ENCODE measurements around the gene ACTL8.
A peak's percentile ranks its signal among the peaks of the same experiment; 100 is the strongest.

The ACTL8 gene

DNA sequence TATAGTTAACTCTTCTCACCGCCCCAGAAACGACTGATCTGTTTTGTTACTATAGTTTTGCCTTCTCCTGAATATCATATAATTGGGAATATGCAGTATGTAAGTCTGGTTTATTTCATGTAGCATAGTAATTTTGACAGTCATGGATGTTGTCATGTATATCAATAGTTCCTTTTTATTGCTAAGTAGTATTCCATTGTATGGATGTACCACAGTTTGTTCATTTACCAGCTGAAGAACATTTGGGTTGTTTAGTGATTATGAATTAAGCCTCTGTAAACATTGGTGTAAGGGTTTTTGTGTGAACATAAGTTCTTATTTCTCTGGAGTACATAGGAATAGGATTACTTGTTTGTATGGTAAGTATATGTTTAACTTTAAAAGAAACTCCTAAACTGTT, 55.5 kb downstream of the ACTL8 start:
- DNase-seq: no peak

DNA sequence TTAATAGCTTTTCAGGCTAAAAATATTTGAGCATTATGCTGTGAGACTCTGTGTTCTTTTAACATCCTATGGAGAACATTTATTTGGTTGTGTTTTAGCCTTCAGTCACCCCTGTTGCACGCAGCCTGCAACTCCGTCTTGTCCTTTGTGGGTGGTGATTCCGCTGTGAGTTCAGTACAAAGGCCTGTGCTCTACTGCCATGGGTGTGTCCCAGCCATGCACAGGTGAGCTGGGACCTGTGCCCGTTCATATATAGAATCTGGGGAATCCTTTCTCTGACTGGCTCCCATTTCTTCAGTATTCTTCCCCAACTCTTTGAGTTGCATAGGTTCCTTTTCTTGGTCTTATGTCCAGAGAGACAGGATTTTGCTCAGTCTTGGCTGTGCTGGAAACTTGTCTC, 61.4 kb downstream of the ACTL8 start:
- DNase-seq: no peak

DNA sequence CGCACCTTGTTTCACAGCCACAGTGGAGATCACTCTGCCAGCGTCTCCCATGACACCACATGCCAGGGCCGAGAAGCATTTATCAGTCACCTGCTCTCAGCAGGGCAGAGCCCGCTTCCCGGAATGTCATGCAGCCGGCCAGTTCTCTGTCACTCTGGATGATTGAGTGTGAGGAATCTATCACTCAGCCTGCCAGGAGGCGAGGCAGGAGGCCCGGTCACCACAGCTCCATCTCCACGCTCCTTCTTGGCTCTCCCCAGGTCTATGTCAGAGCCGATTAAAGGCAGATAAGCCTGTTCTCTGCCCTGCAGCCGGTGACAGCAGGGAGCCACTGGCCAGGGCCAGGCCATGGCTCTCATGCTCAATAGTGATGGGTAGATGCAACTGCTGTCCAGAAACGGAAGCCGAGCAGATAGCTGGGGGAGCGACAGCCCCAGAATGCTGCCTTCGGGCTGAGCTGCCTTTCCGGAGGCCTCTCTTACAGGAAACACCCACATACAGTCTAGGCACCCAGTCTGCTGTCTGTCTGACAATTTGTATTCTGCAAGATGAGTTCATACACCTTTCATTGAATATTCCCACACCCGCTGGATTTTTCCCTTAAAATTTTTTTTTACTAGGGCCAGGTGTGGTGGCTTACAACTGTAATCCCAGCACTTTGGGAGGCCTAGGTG, 64.1 kb downstream of the ACTL8 start:
- peak; percentile 87 to 89 for DNase-seq

DNA sequence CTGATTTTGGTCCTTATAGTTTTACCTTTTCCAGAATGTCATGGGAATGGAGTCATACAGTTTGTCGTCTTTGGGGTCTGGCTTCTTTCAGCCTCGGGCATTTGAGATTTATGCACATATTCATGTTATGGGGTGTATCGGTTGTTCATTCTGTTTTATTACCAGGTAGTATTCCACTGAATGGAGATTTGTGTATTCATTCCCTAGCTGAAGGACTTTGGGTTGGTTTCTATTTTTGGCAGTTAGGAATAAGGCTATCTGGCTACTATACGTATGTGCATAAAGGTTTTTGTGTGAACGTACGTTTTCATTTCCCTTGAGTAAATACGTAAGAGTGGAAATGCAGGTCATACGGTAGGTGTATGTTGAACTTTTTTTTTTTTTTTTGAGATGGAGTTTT, 65.1 kb downstream of the ACTL8 start:
- no peak for DNase-seq

DNA sequence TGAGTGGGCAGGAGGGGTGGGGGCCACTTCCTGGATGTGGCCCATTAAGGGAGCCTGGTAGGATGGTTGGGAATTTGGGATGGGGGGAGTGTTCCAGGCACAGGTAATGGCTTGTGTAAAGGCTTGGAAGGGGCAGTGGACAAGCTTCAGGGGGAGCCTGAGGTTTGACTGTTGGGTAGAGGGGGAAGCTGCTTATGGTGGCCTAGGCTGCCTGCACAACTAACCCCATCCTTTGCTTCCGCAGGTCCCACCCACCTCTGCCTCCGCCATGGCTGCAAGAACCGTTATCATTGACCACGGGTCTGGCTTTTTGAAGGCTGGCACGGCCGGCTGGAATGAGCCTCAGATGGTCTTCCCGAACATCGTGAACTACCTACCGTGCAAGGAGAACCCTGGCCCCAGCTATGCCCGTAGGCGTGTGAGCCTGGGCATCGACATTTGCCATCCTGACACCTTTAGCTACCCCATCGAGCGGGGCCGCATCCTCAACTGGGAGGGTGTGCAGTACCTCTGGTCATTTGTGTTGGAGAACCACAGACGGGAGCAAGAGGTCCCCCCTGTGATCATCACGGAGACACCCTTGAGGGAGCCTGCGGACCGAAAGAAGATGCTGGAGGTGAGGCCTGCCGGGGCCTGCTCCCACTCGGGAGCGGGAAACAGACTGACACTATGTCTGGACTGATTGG, 67.8 kb downstream of the ACTL8 start:
- DNase-seq: no peak

DNA sequence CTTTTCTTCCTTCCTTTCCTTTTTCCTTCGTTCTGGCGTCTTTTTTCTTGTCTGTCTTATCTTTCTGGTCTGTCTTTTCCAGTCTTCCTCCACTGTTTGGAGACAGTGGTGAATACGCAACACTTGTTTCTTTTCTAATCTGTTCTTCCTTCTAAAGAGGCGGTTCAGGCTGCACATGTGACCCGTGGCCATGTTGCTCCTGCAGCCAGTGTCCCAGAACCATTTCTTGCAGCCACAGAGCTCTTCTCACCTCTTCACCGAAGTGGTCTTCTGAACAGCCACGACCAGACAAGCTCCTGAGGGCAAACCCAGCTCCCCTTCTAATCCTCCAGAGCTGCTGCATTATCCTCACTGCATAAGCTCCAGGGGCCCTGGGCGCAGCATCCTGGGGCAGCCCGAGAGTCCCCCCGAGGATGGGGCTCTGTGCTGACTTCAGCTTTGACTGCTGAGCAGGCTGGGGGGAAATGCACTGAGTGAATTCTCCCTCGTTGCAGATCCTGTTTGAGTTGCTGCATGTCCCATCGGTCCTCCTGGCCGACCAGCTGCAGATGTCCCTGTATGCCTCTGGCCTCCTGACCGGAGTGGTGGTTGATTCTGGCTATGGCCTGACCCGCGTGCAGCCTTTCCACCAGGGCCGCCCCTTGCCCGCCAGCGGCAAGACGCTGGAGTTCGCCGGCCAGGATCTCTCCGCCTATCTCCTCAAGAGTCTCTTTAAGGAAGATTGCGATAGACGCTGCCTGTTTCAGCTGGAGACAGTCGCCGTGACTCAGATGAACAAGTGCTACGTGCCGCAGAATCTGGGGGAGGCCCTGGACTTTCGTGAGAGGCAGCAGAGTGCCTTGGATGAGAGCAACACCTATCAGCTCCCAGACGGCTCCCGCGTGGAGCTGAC, 70.4 kb downstream of the ACTL8 start:
- DNase-seq: no peak

DNA sequence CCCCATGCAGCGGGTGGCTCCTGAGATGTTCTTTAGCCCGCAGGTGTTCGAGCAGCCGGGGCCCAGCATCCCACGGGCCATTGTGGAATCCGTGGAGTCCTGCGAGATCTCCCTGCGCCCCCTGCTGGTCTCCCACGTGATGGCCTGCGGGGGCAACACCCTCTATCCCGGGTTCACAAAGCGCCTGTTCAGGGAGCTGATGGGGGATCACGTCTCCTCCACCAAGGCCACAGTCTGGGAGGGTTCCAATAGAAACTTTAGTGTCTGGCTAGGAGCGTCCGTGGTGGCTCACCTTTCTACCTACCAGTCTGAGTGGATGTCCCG, 71.0 kb downstream of the ACTL8 start:
- peak in 1 of 2 experiments; percentile 24 for DNase-seq

DNA sequence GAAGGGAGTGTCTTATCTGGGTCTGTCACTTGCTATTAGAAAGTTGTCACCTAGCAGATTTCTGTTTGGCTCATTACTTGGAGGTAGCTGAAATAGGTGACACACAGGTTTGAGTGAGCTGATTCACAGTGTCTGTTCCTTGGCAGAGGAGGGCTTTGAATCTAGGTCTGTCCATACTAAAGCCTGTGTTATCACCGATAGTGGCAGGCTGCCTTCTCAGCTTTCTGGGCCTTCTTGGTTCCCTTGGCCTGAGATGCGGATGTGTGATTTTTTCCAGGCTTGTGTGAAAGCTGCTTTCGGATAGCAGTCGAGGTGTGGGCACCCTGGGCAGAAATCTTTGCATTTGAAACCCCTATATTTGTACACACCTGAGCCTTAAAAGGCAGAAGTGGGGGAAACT, 73.9 kb downstream of the ACTL8 start:
- no peak for DNase-seq

DNA sequence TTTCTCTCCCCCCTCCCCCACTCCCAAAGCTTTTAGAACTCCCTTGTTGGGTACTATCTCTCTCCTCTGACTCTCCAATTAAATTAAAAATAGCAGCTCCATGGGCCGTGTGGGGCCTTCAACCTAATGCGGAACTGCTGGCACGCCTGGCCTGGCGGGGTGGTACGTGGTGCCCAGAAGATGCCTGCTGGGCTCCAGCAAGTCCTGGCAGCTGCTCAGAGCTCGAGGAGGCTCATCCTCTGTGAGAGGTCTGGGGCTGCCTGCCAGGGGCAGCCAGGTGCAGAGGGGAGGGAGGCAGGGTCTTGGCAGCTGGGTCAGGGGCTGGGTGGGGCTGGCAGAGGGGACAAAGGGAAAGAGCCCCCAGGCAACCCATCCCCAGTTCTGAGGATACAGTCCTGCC, 74.4 kb downstream of the ACTL8 start:
- no peak for DNase-seq

DNA sequence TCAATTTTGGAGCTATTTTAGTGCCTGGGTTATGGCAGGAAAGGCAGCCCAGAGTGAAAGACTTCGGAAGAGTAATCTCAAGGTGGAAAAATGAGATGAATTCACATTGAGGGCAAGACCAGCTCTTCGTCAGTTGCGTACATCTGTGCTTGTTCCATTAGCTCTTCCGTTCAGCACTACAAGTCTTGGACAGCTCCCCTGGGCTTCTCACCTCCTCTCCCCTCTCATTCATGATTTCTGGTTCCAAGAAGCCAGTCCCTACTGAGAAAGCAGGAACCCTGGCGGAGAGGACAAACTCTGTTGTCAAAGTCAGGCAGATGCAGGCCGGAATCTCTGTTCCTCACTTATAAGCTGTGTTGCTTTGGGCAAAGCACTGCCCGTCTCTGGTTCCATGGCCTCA, 76.5 kb downstream of the ACTL8 start:
- peak; percentile 39 to 42 for DNase-seq

DNA sequence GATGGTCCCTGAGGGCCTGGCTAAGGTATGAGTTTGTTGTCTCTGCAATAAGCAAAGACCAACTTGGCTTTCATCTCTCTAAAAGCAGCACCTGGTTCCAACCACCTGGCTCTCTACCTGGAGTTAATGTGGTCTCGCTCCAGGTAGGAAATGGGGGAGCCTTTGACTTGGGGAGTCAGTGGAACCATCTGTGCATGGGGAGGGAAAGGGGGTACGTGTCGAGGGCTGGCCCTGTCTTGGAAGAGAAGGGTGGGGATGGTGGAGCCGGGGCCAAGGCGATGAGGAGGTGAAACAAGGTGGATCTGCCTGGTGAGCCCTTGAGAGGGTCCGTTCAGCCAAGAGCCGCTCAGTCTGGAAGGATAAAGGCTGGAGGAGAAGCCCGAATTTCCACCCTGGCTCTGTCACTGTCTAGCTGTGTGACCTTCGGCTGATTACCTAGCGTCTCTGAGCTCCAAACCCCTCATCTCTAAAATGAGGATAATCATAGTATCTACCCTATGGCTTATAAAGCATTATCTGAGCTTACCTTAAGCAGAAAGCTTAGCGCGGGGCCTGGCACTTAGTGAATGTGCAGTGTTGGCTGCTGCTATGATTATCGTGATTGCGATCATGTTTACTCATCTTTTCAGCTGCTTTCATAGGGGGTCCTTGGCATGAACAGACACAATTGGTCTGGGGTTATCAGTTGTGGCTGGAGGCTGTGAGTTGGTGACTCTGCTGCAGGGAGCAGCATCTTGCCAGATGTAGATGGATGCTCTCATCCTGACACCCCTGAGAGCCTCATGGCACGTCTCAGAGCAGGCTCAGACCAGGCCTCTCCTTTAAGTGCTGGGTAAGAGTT, 78.7 kb downstream of the ACTL8 start:
- DNase-seq: no peak

DNA sequence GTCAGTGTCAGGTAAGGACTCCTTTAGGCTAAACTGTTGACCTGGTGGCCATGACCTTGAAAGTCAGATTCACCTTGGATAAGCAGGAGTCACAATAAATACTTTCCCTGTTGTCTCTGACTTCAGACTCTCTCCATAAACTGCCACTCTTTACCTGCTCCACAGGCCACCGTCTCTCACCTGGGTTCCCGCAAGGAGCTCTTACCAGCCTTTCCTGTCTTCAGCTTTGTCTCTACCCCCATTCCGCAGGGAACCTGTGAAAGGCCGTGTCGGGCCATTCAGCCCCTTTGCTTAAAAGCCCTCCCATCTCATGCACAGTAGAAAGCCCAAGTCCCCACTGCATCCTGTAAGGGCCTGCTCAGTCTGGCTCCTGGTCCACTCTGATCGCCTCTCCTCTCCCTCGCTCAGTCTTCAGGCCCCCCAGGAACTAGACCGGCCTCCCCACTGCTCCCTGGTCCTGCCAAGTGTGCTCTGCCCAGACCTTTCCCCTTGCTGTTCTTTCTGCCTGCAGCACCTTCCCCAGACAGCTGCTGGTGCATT, 79.5 kb downstream of the ACTL8 start:
- DNase-seq: no peak

DNA sequence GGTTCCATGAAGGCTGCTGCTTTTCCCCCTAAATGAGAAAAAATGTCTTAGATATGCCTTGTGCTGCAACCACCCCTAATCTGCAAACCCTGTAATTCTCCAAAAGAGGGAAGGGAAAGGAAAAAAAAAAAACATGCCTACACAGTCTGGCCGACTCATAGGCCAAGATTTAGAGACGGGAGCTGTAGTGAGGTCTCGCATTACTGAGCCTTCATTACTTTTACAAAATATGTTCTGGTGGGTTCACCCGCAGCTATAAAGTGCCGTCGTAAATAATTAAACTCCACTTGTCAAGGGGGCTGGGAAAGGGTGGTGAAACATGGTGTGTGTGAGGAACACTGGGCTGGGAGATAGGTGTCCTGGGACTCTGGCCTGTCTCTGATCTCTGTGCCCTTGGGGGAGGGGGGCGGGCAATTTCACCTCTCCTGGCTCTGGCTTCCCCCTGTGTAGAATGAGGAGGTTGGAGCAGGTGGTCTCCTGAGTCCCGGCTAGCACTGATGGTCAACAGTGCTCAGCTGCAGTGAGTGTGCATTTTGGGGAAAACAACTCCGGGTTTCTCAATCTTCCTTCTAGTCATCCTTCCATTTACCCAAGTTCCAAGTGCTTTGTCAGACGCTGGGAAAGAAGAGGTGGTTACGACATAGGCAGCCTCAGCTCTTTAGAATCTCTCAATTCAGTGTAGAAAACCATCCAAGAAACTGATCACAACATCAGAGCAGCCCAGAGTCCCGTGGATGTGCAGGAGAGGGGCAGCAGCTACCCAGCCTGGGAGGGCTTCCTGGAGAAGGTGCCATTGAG, 82.3 kb downstream of the ACTL8 start:
- no peak for DNase-seq

DNA sequence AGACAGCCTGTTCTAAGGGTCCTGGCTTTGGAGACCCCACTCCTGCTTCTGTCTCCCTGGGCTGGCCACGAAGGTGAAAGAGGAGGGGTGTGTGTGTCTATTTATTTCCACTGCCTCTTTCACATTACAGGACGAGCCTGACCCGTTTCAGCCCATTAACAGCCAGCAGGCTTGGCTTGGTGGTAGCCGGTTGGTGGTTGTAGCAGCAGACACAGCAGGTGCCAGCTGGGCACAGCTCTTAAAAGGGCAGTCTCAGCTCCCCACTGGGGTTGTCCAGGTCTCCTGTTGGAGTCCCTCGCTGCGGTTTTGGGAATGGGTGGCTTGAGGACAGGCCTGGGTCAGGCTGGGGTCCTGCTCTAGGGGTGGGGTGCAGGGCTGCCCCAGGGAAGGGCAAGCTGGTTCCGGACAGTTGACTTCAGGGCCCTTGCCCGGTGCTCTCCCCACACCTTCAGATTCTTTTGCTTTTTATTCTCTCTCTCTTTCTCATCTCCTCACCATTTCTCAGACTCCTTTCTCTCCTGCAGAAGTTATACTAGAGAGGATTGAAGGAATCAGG, 84.6 kb downstream of the ACTL8 start:
- DNase-seq: no peak

DNA sequence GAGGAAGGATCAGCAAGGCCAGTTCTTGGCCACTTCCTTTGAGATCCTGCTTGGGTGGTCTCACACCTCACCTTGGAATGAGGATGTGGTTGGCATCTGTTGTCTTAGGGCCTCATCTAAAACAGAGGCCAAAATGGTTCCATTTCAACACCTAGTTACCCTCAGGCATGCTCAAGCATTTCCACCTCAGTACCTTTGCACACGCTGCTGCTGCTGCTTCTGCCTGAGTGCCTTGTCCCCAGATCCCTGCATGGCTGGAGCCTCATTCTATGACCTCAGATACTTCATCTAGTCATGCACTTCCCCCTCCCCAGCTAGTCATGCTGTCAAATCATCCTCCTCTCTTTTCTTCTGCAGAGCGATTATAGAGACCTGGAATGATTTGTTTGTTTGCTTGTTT, 86.8 kb downstream of the ACTL8 start:
- no peak for DNase-seq

DNA sequence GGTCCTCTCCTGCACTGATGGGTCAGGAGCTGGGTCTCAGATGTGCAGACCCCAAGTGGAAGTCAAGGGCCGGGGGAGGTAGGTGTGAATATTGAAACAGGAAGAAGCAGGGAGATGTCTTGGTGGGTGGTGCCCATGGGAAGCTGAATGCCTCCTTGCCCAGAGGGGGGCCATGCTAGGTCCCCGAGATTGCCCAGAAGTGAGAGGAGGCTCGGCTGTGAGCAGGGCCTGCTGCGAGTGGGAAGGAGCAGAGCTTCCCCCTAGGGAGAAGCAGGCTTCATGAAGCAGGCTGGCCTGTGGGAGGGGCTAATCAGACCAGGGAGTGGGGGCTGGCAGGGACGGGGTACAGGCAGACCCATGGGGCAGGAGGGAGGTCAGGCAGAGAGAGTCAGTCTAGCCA, 87.6 kb downstream of the ACTL8 start:
- DNase-seq: no peak

DNA sequence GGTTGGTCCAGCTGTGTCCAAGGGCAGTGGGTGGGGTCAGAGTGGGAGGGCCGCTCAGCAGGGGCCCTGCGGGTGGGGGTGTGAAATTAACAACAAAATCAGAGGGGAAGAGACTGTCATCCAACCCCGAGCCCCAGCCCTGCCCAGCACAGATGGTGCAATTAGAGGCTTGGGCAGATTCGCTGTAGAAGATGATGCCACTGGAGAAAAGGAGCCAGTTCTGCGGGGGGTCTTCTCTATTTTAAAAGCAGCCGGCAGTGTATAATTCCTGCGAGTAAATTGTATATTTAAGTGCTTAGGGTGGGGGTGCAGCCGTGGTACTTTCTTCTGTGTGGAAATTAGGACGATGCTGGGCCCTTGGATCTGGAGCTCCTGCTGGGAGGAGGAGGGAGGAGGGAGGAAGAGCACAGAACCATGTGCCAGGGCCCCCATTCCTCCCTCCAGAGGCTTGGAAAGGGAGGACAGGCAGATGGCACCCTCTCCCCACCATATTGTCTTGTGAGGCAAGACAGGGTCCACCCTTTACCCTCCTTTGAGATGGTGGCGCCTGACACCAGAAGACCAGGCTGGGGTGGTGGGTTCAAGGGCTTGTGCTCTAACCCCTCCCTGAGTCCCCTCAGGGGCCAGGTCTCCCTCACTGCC, 89.2 kb downstream of the ACTL8 start:
- DNase-seq: no peak

DNA sequence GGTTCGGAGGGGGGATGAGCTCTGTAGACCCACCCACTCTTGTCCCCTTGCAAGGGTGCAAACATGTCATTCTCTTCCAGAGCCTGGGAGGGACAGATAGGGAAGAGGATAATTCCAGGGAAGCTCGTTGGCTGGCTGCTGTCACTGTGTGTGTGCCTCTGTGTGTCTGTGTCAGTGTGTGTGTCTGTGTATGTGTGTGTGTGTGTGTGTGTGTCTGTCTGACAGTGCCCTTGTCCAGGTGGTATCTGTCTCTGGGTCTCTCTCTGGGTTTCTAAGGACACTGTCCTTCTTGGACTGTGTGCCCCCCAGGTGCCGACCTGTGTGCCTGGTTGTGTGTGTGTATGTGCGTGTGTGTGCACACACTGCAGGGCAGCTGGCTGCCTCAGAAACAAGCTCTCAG, 90.5 kb downstream of the ACTL8 start:
- no peak for DNase-seq

DNA sequence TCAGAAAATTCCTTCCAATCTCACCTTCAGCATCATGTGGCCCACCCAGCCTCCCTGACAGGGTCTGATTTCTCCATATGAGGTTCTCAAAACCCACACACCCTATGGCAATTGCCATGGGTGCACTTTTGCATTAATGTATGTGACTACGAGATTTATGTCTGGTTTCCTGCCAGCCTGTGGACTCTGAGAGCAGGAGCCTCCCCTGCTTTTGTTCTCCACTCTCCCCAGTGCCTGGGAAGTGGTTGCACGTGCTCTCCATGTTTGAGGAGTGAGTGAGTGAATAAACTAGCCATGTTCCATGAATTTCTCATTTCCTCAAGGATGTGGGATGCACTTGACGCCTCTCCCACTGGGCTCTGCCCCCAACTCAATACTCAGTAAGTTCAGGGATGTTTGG, 91.2 kb downstream of the ACTL8 start:
- no peak for DNase-seq

DNA sequence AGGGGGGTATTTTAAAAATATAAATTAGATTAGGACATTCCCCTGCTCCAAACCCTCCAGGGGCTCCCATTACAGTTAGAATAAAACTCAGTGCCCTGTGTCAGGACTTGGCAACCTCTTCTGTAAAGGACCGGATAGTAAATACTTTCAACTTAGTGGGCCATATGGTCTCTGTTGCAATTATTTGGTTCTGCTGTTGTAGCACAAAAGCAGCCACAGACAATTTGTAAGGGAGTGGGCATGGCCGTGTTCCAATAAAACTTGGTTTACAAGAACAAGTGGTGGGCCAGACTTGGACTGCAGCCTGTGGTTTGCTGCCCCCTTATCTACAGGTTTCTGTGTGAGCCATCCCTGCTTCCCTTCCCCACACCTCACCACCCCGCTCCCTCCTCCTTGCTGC, 92.0 kb downstream of the ACTL8 start:
- no peak for DNase-seq

DNA sequence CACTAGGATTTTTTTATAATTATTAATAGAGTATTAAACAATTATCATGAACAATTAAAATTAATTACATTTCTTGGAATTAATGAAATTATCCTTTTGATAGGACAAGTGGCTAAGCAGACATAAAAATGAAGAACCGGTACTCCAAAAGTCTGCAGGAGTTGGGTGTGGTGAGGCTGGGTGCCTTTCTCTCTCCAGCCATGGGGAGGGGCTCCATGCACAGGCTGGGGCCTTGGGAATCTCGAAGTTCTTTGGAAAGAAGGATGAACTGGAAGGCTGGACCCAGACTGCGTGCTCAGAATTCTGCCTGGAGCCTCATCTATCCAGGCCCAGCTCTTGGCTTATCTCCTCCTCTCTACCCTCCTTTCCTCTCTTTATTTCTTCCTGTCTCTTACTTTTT, 94.1 kb downstream of the ACTL8 start:
- no peak for DNase-seq

Measured in Kasumi-1 (cell line).